K562 (cell line): Measurements from ENCODE around the gene LZTR1. TPM values are rescaled to one million over a fixed set of nuclear protein-coding genes. Genes with fewer than 3 reads are reported as not detected.

Source experiments
- CBX2 ChIP-seq: fragments of 200-600 bp; sonication (generic); IDR thresholded peaks from one replicate; pipeline ENCODE4 v1.6.1; 2012; ENCODE audit warnings: mild to moderate bottlenecking, low read length, inconsistent platforms; ENCODE audit not compliant: insufficient read depth, poor library complexity, severe bottlenecking
- CTCF ChIP-seq, 3 experiments: IDR thresholded peaks in 2 of 3; conservative IDR thresholded peaks in 1 of 3; 2 replicates each; pipeline ENCODE4 v1.5.1; 2011 to 2012; ENCODE audit warnings: low read length in 3 of 3, mild to moderate bottlenecking in 3 of 3, control low read depth in 2 of 3, improper control_type of control experiment in 1 of 3, inconsistent platforms in 1 of 3, low read depth in 1 of 3, mixed read lengths in 1 of 3, moderate library complexity in 1 of 3; ENCODE audit not compliant: insufficient read depth in 2 of 3
- FOXM1 ChIP-seq, 2 experiments: fragments of 450-650 bp in 1 of 2; sonication (generic) in 1 of 2; formaldehyde crosslinking in 1 of 2; IDR thresholded peaks; 2 replicates each; pipeline versions ENCODE4 v1.6.1 to v1.9.0; 2017 to 2022; ENCODE audit warnings: low read depth in 2 of 2, mild to moderate bottlenecking in 2 of 2, missing genetic modification reagents in 1 of 2, moderate library complexity in 1 of 2
- FOXP1 ChIP-seq: sonication (generic); formaldehyde crosslinking; IDR thresholded peaks from 2 replicates; pipeline ENCODE4 v1.8.0; 2022; ENCODE audit warnings: mild to moderate bottlenecking, missing genetic modification reagents
- KDM1A ChIP-seq, 2 experiments: fragments of 450-650 bp; IDR thresholded peaks; 2 replicates each; pipeline ENCODE4 v1.6.1; 2016; ENCODE audit warnings: mild to moderate bottlenecking in 2 of 2
- LCOR ChIP-seq: sonication (generic); formaldehyde crosslinking; IDR thresholded peaks from 2 replicates; pipeline ENCODE4 v1.8.0; 2022; ENCODE audit warnings: mild to moderate bottlenecking, missing genetic modification reagents
- MCM2 ChIP-seq: fragments of 450-650 bp; IDR thresholded peaks from 2 replicates; pipeline ENCODE4 v1.6.1; 2017; ENCODE audit warnings: low read depth, mild to moderate bottlenecking
- MITF ChIP-seq: IDR thresholded peaks from 2 replicates; pipeline ENCODE4 v1.6.1; 2014; ENCODE audit warnings: antibody characterized with exemption
- SLC30A9 ChIP-seq: fragments of 250-450 bp; sonication (Bioruptor Pico); IDR thresholded peaks from 2 replicates; pipeline ENCODE4 v1.8.0; 2022; ENCODE audit warnings: mild to moderate bottlenecking, moderate library complexity
- SRSF1 ChIP-seq: fragments of 200-400 bp; formaldehyde crosslinking; IDR thresholded peaks from 2 replicates; pipeline ENCODE4 v1.6.1; 2017; ENCODE audit warnings: mild to moderate bottlenecking, low read depth, low read length, moderate library complexity
- XRCC4 ChIP-seq: IDR thresholded peaks from one replicate; pipeline ENCODE4 v1.6.1; 2011; ENCODE audit not compliant: insufficient read depth, insufficient read length; ENCODE audit errors: extremely low read depth
- ZBTB49 ChIP-seq: sonication (generic); formaldehyde crosslinking; IDR thresholded peaks from 2 replicates; pipeline ENCODE4 v1.8.0; 2022; ENCODE audit warnings: missing genetic modification reagents, mild to moderate bottlenecking, borderline replicate concordance
- ZNF57 ChIP-seq: fragments of 450-650 bp; formaldehyde crosslinking; IDR thresholded peaks from 2 replicates; pipeline ENCODE4 v1.4.0; 2020; ENCODE audit warnings: mild to moderate bottlenecking, moderate library complexity
- polyA plus RNA-seq, 8 experiments: library from polyadenylated mRNA; depleted of rRNA in 4 of 8; stranded (reverse) in 5 of 8; unstranded in 3 of 8; fragments of >200 nt; fragmentation: Nextera tagmentation in 2 of 8; fragmentation: Illumina TruSeq in 1 of 8; extraction: Ambion mirVana in 2 of 8; extraction: Trizol in 1 of 8; gene quantifications; 2 replicates each; pipeline versions ENCODE4 v1.2.1 to v1.2.3, GENCODE V29; 2011 to 2014; ENCODE audit warnings: inconsistent platforms in 1 of 8, missing spikeins in 1 of 8
- total RNA-seq, 7 experiments: library from RNA; depleted of rRNA in 6 of 7; stranded (reverse); fragments of >200 nt in 6 of 7; fragmentation: Illumina TruSeq in 2 of 7; extraction: Trizol in 2 of 7; gene quantifications; 2 replicates each; pipeline versions ENCODE4 v1.2.1 to v1.2.3, GENCODE V29; 2011 to 2021; ENCODE audit warnings: low replicate concordance in 1 of 7

LZTR1 gene
- total and polyA plus RNA-seq, 9 of the 15 experiments (the other 6 are each of a cell fraction or from before 2014, with no cell fraction given), result 2.2 to 135 (median 63.0) TPM

- TF ChIP-seq MITF (no peak), MCM2 (no peak), LCOR (0 out of 2 replicates have a peak, but pooled peaks have one; percentile 14), ZNF57 (no peak), SLC30A9 (no peak), XRCC4 (no peak), SRSF1 (no peak), FOXM1 (IDR thresholded peaks at IDR 0.05; ENCODE audit: low read depth) (no peak), FOXM1 (CRISPR knock-in tag; IDR thresholded peaks at IDR 0.05; ENCODE audit: low read depth) (no peak), CTCF (IDR thresholded peaks at IDR 0.05 in 2 of 3, conservative IDR thresholded peaks at IDR 0.05 in 1 of 3; ENCODE audit: insufficient read depth in 2 of 3, low read depth in 1 of 3, low read length in 3 of 3) (no peak; a peak in 1 of 6 replicates), ZBTB49 (CRISPR knock-in tag) (no peak), KDM1A (IDR thresholded peaks at IDR 0.05) (no peak), FOXP1 (no peak), CBX2 (no peak)
- TF ChIP-seq, all 486 proteins: peak for 34
These were observed 30.1 kb upstream of the LZTR1 start (continued) for GRCh38 chr22:20951932-20952380.
